Activated naive CD8-positive, alpha-beta T cell treated with anti-CD3 and anti-CD28 coated beads, Interleukin-2, amount 10 ng/mL, durations not matched to agents 7 days and 5 days (primary cell): ENCODE data around the gene PLOD1. TPM values are rescaled to one million over a fixed set of nuclear protein-coding genes. Genes with fewer than 3 reads are reported as not detected.

ENCODE experiments used
- total RNA-seq, 2 experiments: library from RNA; stranded (reverse); gene quantifications; one replicate each; pipeline ENCODE4 v1.2.3, GENCODE V29; 2021

Gene PLOD1
- total RNA-seq, 2 experiments from 2014 or later: 16.8 to 21.0 TPM

Other genes with a start within 250 kb of the PLOD1 start
- 1 to 10 TPM; 3.5 to 4.1 TPM for gene DRAXIN, start 243.0 kb upstream of the PLOD1 start, total RNA-seq
- gene AGTRAP, start 198.6 kb upstream of the PLOD1 start, total RNA-seq: 10 to 100 TPM; 53.8 to 56.4 TPM
- not detected for gene C1orf167, start 172.5 kb upstream of the PLOD1 start, total RNA-seq
- gene MTHFR, start 128.8 kb upstream of the PLOD1 start, total RNA-seq: 10 to 100 TPM; 47.0 to 47.1 TPM
- gene CLCN6, start 128.5 kb upstream of the PLOD1 start, total RNA-seq: 10 to 100 TPM; 21.9 to 25.5 TPM
- gene NPPA, start 86.9 kb upstream of the PLOD1 start, total RNA-seq: not detected
- gene NPPB, start 75.8 kb upstream of the PLOD1 start, total RNA-seq: not detected
- gene KIAA2013, start 8.3 kb upstream of the PLOD1 start, total RNA-seq: 10 to 100 TPM; 36.1 to 38.3 TPM
- 10 to 100 TPM; 51.4 TPM for gene MFN2, start 45.7 kb downstream of the PLOD1 start, total RNA-seq
- gene MIIP, start 84.8 kb downstream of the PLOD1 start, total RNA-seq: 10 to 100 TPM; 34.3 to 36.2 TPM
- gene TNFRSF8, start 128.6 kb downstream of the PLOD1 start, total RNA-seq: under 1 TPM; 0.17 to 0.22 TPM
- 100 to 1,000 TPM; 215 to 246 TPM for gene TNFRSF1B, start 232.3 kb downstream of the PLOD1 start, total RNA-seq